A673 (cell line): Measurements from ENCODE around the gene MFN2. TPM values are rescaled to one million over a fixed set of nuclear protein-coding genes. Genes with fewer than 3 reads are reported as not detected.

Source experiments
- BruUV-seq: library from RNA; stranded (reverse); fragments of 400-500 nt; replicated peaks from 2 replicates; lab custom pipeline; 2021; lab: Mats Ljungman, UMichigan
- CTCF ChIA-PET: fragments of 300-600 bp; sonication (Branson Sonifier 250); formaldehyde crosslinking; loops from one replicate; lab custom pipeline; 2022; ENCODE audit warnings: antibody characterized with exemption; lab: Charles Lee
- POLR2A ChIA-PET: fragments of 300-600 bp; sonication (Branson Sonifier 250); formaldehyde crosslinking; loops from one replicate; lab custom pipeline; 2022; ENCODE audit warnings: antibody characterized with exemption; ENCODE audit not compliant: low non-redundant PET; lab: Charles Lee
- DNase-seq: peaks from one replicate; pipeline ENCODE4 v3.0.0-alpha.2; 2015; ENCODE audit warnings: low spot score
- H3K27ac ChIP-seq: fragments of 200-600 bp; sonication (generic); 2 replicates; pipeline ENCODE4 v1.5.1; 2016; ENCODE audit warnings: mixed run types, low read depth, mild to moderate bottlenecking, mixed read lengths, antibody characterized with exemption, low read length; ENCODE audit not compliant: poor library complexity, severe bottlenecking
- H3K27me3 ChIP-seq: fragments of 200-600 bp; sonication (generic); replicated peaks from 2 replicates; pipeline ENCODE4 v1.6.1; 2017; ENCODE audit warnings: mixed run types, low read depth, mild to moderate bottlenecking, mixed read lengths, antibody characterized with exemption, low read length; ENCODE audit not compliant: insufficient read depth, poor library complexity
- H3K36me3 ChIP-seq: fragments of 200-600 bp; sonication (generic); 2 replicates; pipeline ENCODE4 v1.6.1; 2016; ENCODE audit warnings: mixed run types, mild to moderate bottlenecking, mixed read lengths, antibody characterized with exemption, low read length; ENCODE audit not compliant: insufficient read depth, poor library complexity, severe bottlenecking
- H3K4me1 ChIP-seq: fragments of 200-600 bp; sonication (generic); 2 replicates; pipeline ENCODE4 v1.6.1; 2017; ENCODE audit warnings: mixed run types, mild to moderate bottlenecking, mixed read lengths, antibody characterized with exemption, low read length; ENCODE audit not compliant: insufficient read depth, poor library complexity, severe bottlenecking
- H3K4me3 ChIP-seq: fragments of 200-600 bp; sonication (generic); 2 replicates; pipeline ENCODE4 v1.5.1; 2016; ENCODE audit warnings: low read depth, mixed run types, mild to moderate bottlenecking, mixed read lengths, low read length; ENCODE audit not compliant: poor library complexity, severe bottlenecking
- H3K9me3 ChIP-seq: fragments of 200-600 bp; sonication (generic); 2 replicates; pipeline ENCODE4 v1.6.1; 2016; ENCODE audit warnings: mixed run types, low read depth, mild to moderate bottlenecking, mixed read lengths, antibody characterized with exemption, low read length; ENCODE audit not compliant: poor library complexity, severe bottlenecking
- CTCF ChIP-seq: fragments of 300-800, 200-600 bp; sonication (generic); conservative IDR thresholded peaks from 2 replicates; pipeline ENCODE4 v1.5.1; 2017; ENCODE audit warnings: low read depth, mild to moderate bottlenecking, antibody characterized with exemption, low read length, moderate library complexity, mixed read lengths
- EZH2 ChIP-seq: fragments of 200-600 bp; sonication (generic); IDR thresholded peaks from 2 replicates; pipeline ENCODE4 v1.6.1; 2017; ENCODE audit warnings: borderline replicate concordance, low read depth, mild to moderate bottlenecking, mixed read lengths, antibody characterized with exemption, low read length; ENCODE audit not compliant: poor library complexity, severe bottlenecking
- intact Hi-C: fragments of 100-400 bp; cut with micrococcal nuclease; formaldehyde crosslinking; loops from one replicate; pipeline ENCODE4 v1.10.0; 2022; ENCODE audit not compliant: unreplicated experiment
- total RNA-seq: library from RNA; stranded (reverse); gene quantifications from 2 replicates; pipeline ENCODE4 v1.2.3, GENCODE V29; 2021

The MFN2 gene
- total RNA-seq, 1 experiment from 2014 or later = 160 TPM

- Histone ChIP-seq H3K27ac (no peak overlapping the region), H3K27me3 (no peaks in the 10 kb centered on the region), H3K9me3 (no peaks in the 10 kb centered on the region), H3K4me3 (no peak overlapping the region), H3K4me1 (peaks cover 3% of the 10 kb centered on the region), H3K36me3 (peaks cover 68% of the 10 kb centered on the region)
- DNase-seq = no peak
- TF ChIP-seq EZH2 (no peak), CTCF (no peak)
- ChIA-PET POLR2A (no interaction called here), CTCF (no interaction called here)
- no TSS peak for BruUV-seq
- intact Hi-C loops = no loop called here
Measured at GRCh38 chr1:11960276-11960675, 20.0 kb upstream of the MFN2 start.

GRCh38 chr1:11960715-11961114 lies 19.5 kb upstream of the MFN2 start:
- TF ChIP-seq EZH2 (no peak), CTCF (no peak)
- H3K9me3 ChIP-seq = no peaks in the 10 kb centered on the region
- H3K27ac ChIP-seq = peak overlapping the region; percentile 23
- H3K36me3 ChIP-seq = peaks cover 69% of the 10 kb centered on the region
- BruUV-seq = no TSS peak
- DNase-seq = no peak
- H3K4me3 ChIP-seq = no peak overlapping the region
- no peaks in the 10 kb centered on the region for H3K27me3 ChIP-seq
- POLR2A ChIA-PET = no interaction called here
- intact Hi-C loops = no loop called here
- H3K4me1 ChIP-seq = peaks cover 3% of the 10 kb centered on the region
- CTCF ChIA-PET = interaction anchor here (0.6 kb wide), 1 partner anchor 316 kb away, joined by 7 read pairs; no protein-coding TSS in a partner anchor

- DNase-seq = peak; percentile 48
Measured at GRCh38 chr1:11961230-11961629, 19.0 kb upstream of the MFN2 start.

More at GRCh38 chr1:11961230-11961629, 19.0 kb upstream of the MFN2 start:
- Histone ChIP-seq H3K4me3 (no peak overlapping the region), H3K36me3 (peaks cover 72% of the 10 kb centered on the region), H3K9me3 (no peaks in the 10 kb centered on the region), H3K4me1 (peaks cover 3% of the 10 kb centered on the region), H3K27me3 (no peaks in the 10 kb centered on the region), H3K27ac (peak overlapping the region; percentile 23)
- CTCF ChIA-PET = interaction anchor here (0.6 kb wide), 1 partner anchor 317 kb away, joined by 7 read pairs; no protein-coding TSS in a partner anchor
- POLR2A ChIA-PET = no interaction called here
- BruUV-seq = no TSS peak
- TF ChIP-seq EZH2 = no peak
- no peak for TF ChIP-seq CTCF
- intact Hi-C loops = no loop called here
